NCI-H2227 (cell line): ENCODE results near the gene NELL1.

ENCODE experiments used
- DNase-seq: peaks from one replicate; lab custom pipeline; 2025; ENCODE audit not compliant: unreplicated experiment; lab: John Stamatoyannopoulos, UW

NELL1 gene

GRCh38 chr11:21307874-21308273, 638.5 kb downstream of the NELL1 start:
- DNase-seq = no peak

- DNase-seq = no peak
Observed at GRCh38 chr11:21316591-21316990, 647.2 kb downstream of the NELL1 start.

GRCh38 chr11:21321072-21321471, 651.7 kb downstream of the NELL1 start:
- peak; percentile 35 for DNase-seq

GRCh38 chr11:21321530-21321929, 652.1 kb downstream of the NELL1 start:
- no peak for DNase-seq

GRCh38 chr11:21323617-21324016, 654.2 kb downstream of the NELL1 start:
- DNase-seq = no peak

- no peak for DNase-seq
Observed at GRCh38 chr11:21343204-21343603, 673.8 kb downstream of the NELL1 start.

GRCh38 chr11:21346361-21346760, 677.0 kb downstream of the NELL1 start:
- no peak for DNase-seq

- no peak for DNase-seq
Observed at GRCh38 chr11:21350613-21351012, 681.2 kb downstream of the NELL1 start.

- no peak for DNase-seq
Observed at GRCh38 chr11:21353425-21353824, 684.0 kb downstream of the NELL1 start.

GRCh38 chr11:21364866-21365624, 695.7 kb downstream of the NELL1 start:
- DNase-seq = no peak

- no peak for DNase-seq
Observed at GRCh38 chr11:21369947-21370346, 700.6 kb downstream of the NELL1 start.

GRCh38 chr11:21371044-21371443, 701.7 kb downstream of the NELL1 start:
- DNase-seq = no peak

GRCh38 chr11:21372672-21373071, 703.3 kb downstream of the NELL1 start:
- no peak for DNase-seq

GRCh38 chr11:21374376-21374775, 705.0 kb downstream of the NELL1 start:
- DNase-seq = no peak

- DNase-seq = no peak
Observed at GRCh38 chr11:21385669-21386440, 716.5 kb downstream of the NELL1 start.

GRCh38 chr11:21390430-21390829, 721.0 kb downstream of the NELL1 start:
- no peak for DNase-seq

- no peak for DNase-seq
Observed at GRCh38 chr11:21396342-21397008, 727.1 kb downstream of the NELL1 start.

- no peak for DNase-seq
Observed at GRCh38 chr11:21398195-21398594, 728.8 kb downstream of the NELL1 start.

- DNase-seq = no peak
Observed at GRCh38 chr11:21401496-21401895, 732.1 kb downstream of the NELL1 start.

- no peak for DNase-seq
Observed at GRCh38 chr11:21402274-21402673, 732.9 kb downstream of the NELL1 start.

- no peak for DNase-seq
Observed at GRCh38 chr11:21403069-21403468, 733.7 kb downstream of the NELL1 start.

GRCh38 chr11:21405422-21405821, 736.0 kb downstream of the NELL1 start:
- no peak for DNase-seq
